PFSK-1 (cell line): ENCODE results near the gene SNAI1.

Experiments used
- FOXP2 ChIP-seq: optimal IDR thresholded peaks from 2 replicates; pipeline ENCODE3; 2011; ENCODE audit warnings: borderline replicate concordance, control low read depth, inconsistent platforms; ENCODE audit not compliant: insufficient read depth; ENCODE audit errors: extremely low read length, extremely low read depth
- POLR2AphosphoS5 ChIP-seq: IDR thresholded peaks from 2 replicates; pipeline ENCODE4 v1.6.1; 2012; ENCODE audit warnings: low read depth, mild to moderate bottlenecking, control low read depth, low read length, moderate library complexity
- SIN3A ChIP-seq: IDR thresholded peaks from 2 replicates; pipeline ENCODE4 v1.6.1; 2012; ENCODE audit warnings: mild to moderate bottlenecking, low read length, moderate library complexity, borderline replicate concordance; ENCODE audit not compliant: insufficient read depth
- TAF1 ChIP-seq: IDR thresholded peaks from 2 replicates; pipeline ENCODE4 v1.6.1; 2012; ENCODE audit warnings: low read length, control low read depth, borderline replicate concordance; ENCODE audit not compliant: insufficient read depth
- TF ChIP-seq, protein P1 (sequence below), 2 experiments: IDR thresholded peaks; 2 replicates each; pipeline versions ENCODE4 v1.6.1 to v1.8.0; 2011 to 2012; ENCODE audit warnings: low read depth in 2 of 2, low read length in 2 of 2, control low read depth in 1 of 2, inconsistent platforms in 1 of 2, mild to moderate bottlenecking in 1 of 2, moderate library complexity in 1 of 2; ENCODE audit not compliant: insufficient read depth in 1 of 2

Gene SNAI1

DNA sequence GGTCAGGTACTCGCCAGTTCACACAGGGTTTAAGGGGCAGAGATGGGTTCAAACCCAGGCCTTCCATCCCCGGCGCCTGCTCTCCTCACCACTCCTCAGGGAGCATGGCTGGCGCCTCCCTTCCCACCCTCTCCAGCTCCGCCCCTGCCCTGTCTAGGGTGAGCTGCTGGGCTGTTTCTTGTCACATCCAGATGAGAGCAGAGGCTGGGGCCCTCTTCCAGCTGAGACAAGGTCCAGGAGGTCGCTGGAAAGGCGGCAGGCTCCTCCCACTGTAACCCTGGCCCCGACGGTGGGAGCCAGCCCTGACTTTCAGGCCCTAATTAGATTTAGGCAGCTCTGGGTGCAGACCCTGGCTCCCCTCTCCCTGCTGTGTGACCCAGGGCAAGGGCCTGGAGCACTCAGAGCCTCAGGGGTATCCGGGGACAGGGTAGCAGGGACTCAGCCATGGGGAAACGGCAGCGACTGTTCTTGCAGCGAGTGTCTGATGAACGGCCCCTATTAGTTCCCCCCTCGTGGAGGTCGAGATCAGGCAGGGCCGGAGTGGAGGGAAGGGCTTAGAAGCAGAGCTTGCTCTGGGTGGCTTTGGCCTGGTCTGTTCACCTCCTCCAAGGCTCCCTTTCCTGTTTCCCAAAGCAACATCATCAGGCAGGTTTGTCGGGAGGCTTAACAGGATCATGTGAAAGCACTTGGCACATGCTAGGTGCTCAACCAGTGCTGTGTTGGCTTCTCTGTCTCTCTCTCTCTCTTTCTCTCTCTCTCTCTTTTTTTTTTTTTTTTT, 33.4 kb downstream of the SNAI1 start:
- TF ChIP-seq, protein P1, sequence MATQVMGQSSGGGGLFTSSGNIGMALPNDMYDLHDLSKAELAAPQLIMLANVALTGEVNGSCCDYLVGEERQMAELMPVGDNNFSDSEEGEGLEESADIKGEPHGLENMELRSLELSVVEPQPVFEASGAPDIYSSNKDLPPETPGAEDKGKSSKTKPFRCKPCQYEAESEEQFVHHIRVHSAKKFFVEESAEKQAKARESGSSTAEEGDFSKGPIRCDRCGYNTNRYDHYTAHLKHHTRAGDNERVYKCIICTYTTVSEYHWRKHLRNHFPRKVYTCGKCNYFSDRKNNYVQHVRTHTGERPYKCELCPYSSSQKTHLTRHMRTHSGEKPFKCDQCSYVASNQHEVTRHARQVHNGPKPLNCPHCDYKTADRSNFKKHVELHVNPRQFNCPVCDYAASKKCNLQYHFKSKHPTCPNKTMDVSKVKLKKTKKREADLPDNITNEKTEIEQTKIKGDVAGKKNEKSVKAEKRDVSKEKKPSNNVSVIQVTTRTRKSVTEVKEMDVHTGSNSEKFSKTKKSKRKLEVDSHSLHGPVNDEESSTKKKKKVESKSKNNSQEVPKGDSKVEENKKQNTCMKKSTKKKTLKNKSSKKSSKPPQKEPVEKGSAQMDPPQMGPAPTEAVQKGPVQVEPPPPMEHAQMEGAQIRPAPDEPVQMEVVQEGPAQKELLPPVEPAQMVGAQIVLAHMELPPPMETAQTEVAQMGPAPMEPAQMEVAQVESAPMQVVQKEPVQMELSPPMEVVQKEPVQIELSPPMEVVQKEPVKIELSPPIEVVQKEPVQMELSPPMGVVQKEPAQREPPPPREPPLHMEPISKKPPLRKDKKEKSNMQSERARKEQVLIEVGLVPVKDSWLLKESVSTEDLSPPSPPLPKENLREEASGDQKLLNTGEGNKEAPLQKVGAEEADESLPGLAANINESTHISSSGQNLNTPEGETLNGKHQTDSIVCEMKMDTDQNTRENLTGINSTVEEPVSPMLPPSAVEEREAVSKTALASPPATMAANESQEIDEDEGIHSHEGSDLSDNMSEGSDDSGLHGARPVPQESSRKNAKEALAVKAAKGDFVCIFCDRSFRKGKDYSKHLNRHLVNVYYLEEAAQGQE (IDR thresholded peaks at IDR 0.05; ENCODE audit: insufficient read depth in 1 of 2, low read depth in 2 of 2, low read length in 2 of 2): no peak
- TF ChIP-seq SIN3A: no peak
- TF ChIP-seq TAF1: no peak
- TF ChIP-seq POLR2AphosphoS5: no peak
- TF ChIP-seq FOXP2: no peak

DNA sequence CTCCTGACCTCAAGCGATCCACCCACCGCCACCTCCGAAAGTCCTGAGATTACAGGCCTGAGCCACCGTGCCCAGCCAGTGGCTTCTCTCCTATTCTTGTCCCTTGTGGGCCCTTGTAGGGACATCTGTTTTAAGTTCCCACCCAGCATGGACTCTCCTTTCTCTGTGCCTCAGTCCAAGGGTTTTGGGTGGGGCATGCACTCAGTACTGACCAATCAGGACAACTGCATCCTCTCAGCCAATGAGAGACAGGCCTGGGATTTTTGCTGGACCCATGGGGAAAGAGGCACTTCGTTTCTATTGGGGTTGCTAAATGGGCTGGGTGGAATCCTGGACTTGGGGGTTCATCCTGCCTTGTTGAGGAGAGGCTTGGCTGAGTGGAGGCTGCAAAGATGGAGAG, 34.4 kb downstream of the SNAI1 start:
- TF ChIP-seq SIN3A (no peak), POLR2AphosphoS5 (no peak), TAF1 (no peak), FOXP2 (no peak)
- TF ChIP-seq, protein P1 (IDR thresholded peaks at IDR 0.05; ENCODE audit: insufficient read depth in 1 of 2, low read depth in 2 of 2, low read length in 2 of 2): no peak

DNA sequence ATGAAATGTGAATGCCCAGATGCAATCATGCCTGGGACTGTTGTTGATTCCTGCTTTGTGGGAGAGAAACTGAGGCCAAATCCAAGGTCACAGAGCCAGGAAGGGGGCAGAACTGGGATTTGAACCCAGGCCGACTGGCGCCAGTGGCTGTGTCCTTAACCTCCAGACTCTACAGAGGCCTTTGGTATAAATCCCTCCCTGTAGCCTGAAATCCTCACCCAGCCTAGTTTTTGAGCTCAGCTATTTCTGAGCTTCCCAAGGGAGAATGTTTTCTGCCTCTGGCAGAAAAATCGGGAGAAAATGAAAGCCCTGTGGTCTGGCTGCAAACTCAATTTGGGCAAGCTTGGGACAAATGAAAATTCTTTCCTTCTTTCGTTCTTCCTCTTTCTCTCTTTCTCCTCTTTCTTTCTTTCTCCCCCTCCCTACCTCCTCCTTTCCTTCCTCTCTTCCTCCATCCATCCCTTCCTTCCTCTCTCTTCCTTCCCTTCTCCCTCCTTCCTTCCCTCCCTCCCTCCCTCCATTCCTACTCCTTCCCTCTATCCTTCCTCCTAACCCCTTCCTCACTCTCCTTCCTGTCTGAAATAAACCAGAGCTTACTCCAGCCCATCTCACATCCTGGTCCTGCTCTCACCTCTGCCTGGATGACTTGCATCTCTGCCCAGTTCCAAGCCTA, 34.9 kb downstream of the SNAI1 start:
- TF ChIP-seq FOXP2 (no peak), POLR2AphosphoS5 (no peak), TAF1 (no peak), SIN3A (no peak)
- TF ChIP-seq, protein P1 (IDR thresholded peaks at IDR 0.05; ENCODE audit: insufficient read depth in 1 of 2, low read depth in 2 of 2, low read length in 2 of 2): no peak

DNA sequence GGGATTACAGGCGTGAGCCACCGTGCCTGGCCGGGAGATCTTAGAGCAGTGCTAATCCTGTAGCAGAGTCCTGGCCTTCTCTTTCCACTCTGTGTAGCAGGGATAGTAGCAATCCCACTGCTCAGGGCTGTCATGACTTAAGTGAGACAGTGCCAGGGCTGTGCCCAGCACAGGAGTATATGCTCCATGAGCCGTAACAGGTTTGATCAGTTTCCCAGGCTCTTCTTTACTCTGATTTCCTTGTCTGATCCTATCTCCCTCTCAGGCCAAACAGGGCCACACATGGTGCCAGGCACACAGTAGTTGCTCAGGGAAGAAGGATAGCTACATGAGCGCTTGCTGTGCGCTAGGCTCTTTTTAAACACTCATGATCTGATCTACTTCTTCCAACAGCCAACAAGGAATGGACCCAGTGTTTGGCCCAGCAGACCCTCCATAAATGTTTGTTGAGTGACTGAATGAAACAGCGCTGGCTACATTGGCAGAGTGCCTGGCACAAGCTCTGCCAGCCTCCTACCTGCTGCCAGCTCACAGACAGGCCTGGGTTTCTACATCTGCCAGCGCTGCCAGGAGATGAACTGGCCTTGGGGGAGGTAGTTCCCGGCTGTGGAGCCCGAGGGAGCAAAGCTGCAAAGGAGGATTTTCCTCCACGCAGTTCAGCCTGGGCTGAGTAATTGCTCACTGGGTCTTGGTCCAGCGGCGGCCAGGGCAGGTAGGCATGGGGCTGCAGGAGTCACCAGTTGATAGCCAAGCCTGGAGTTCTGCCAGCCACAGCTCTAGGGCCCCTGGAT, 36.9 kb downstream of the SNAI1 start:
- TF ChIP-seq TAF1: no peak
- no peak for TF ChIP-seq POLR2AphosphoS5
- no peak for TF ChIP-seq SIN3A
- TF ChIP-seq, protein P1 (IDR thresholded peaks at IDR 0.05; ENCODE audit: insufficient read depth in 1 of 2, low read depth in 2 of 2, low read length in 2 of 2): no peak
- TF ChIP-seq FOXP2: no peak
